H1 (cell line): Measurements from ENCODE around the gene MGMT. TPM values are rescaled to one million over a fixed set of nuclear protein-coding genes. Genes with fewer than 3 reads are reported as not detected.

ENCODE experiments used
- CTCF ChIA-PET: fragments of 300-600 bp; sonication (Branson Sonifier 250); formaldehyde crosslinking; loops from one replicate; lab custom pipeline; 2021; ENCODE audit not compliant: partially characterized antibody; lab: Charles Lee
- POLR2A ChIA-PET: fragments of 300-600 bp; sonication (Branson Sonifier 250); formaldehyde crosslinking; loops from one replicate; lab custom pipeline; 2021; ENCODE audit warnings: inconsistent platforms; ENCODE audit not compliant: partially characterized antibody; lab: Charles Lee
- DNase-seq, 2 experiments: peaks; one replicate each; pipeline versions ENCODE4 v3.0.0 to v3.0.0-alpha.2; 2010 to 2022; ENCODE audit warnings: low spot score in 2 of 2, low read depth in 1 of 2, mixed read lengths in 1 of 2
- FAIRE-seq: peaks from 2 replicates; lab custom pipeline; 2011; peaks lifted over from hg19 to GRCh38; lab: Jason Lieb, UNC
- H2AFZ ChIP-seq: 2 replicates; pipeline ENCODE4 v1.8.1; 2012; ENCODE audit warnings: low read length, inconsistent platforms
- H2AK5ac ChIP-seq: 2 replicates; pipeline ENCODE4 v1.6.1; 2013; ENCODE audit warnings: low read depth, low read length
- H2BK120ac ChIP-seq: replicated peaks from 2 replicates; pipeline ENCODE3; 2013; ENCODE audit warnings: low read depth, low read length, inconsistent platforms
- H2BK12ac ChIP-seq: 2 replicates; pipeline ENCODE4 v1.6.1; 2013; ENCODE audit warnings: low read depth, low read length
- H2BK15ac ChIP-seq: 2 replicates; pipeline ENCODE4 v1.6.1; 2013; ENCODE audit warnings: low read length
- H2BK20ac ChIP-seq: 2 replicates; pipeline ENCODE4 v1.6.1; 2013; ENCODE audit warnings: low read length
- H2BK5ac ChIP-seq: 2 replicates; pipeline ENCODE4 v1.6.1; 2013; ENCODE audit warnings: low read depth, low read length
- H3K14ac ChIP-seq: 2 replicates; pipeline ENCODE4 v1.6.1; 2013; ENCODE audit warnings: inconsistent platforms; ENCODE audit not compliant: insufficient read length
- H3K18ac ChIP-seq: 2 replicates; pipeline ENCODE4 v1.6.1; 2013; ENCODE audit warnings: low read length; ENCODE audit errors: extremely low read depth
- H3K23ac ChIP-seq: 2 replicates; pipeline ENCODE4 v1.6.1; 2013; ENCODE audit warnings: inconsistent platforms; ENCODE audit not compliant: insufficient read length
- H3K23me2 ChIP-seq: 2 replicates; pipeline ENCODE4 v1.6.1; 2013; ENCODE audit warnings: low read depth, low read length
- H3K27ac ChIP-seq: 2 replicates; pipeline ENCODE4 v1.6.1; 2011; ENCODE audit warnings: low read depth, low read length, inconsistent platforms
- H3K27me3 ChIP-seq, 4 experiments: replicated peaks in 1 of 4; 1 replicate in 1 of 4; 2 replicates in 3 of 4; pipeline versions ENCODE4 v1.6.1 to v1.8.1; 2011 to 2013; ENCODE audit warnings: low read length in 3 of 4, mild to moderate bottlenecking in 3 of 4, inconsistent platforms in 2 of 4, mixed read lengths in 2 of 4, moderate library complexity in 1 of 4; ENCODE audit not compliant: control insufficient read depth in 3 of 4, insufficient read depth in 3 of 4; ENCODE audit errors: extremely low read depth in 1 of 4
- H3K36me3 ChIP-seq, 4 experiments: 2 replicates each; pipeline versions ENCODE4 v1.6.1 to v1.8.1; 2011 to 2013; ENCODE audit warnings: mild to moderate bottlenecking in 4 of 4, low read length in 3 of 4, moderate library complexity in 2 of 4, control low read depth in 1 of 4, inconsistent platforms in 1 of 4; ENCODE audit not compliant: insufficient read depth in 4 of 4, control insufficient read depth in 2 of 4
- H3K4ac ChIP-seq: replicated peaks from 2 replicates; pipeline ENCODE3; 2013; ENCODE audit warnings: low read length, low read depth, mixed read lengths, inconsistent platforms; ENCODE audit not compliant: insufficient read length
- H3K4me1 ChIP-seq, 4 experiments: replicated peaks in 1 of 4; 1 replicate in 1 of 4; 2 replicates in 3 of 4; pipeline versions ENCODE4 v1.6.1 to v1.8.1; 2011 to 2013; ENCODE audit warnings: low read length in 3 of 4, inconsistent platforms in 2 of 4, mixed read lengths in 1 of 4; ENCODE audit not compliant: insufficient read depth in 4 of 4, control insufficient read depth in 3 of 4
- H3K4me2 ChIP-seq, 2 experiments: 2 replicates each; pipeline versions ENCODE4 v1.6.1 to v1.8.1; 2011 to 2013; ENCODE audit warnings: low read depth in 2 of 2, low read length in 2 of 2, control low read depth in 1 of 2, inconsistent platforms in 1 of 2, mild to moderate bottlenecking in 1 of 2; ENCODE audit not compliant: insufficient read depth in 1 of 2
- H3K4me3 ChIP-seq, 4 experiments: fragments of 200-600, 300-600 bp in 1 of 4; sonication (generic), shearing (Covaris generic), sonication (Bioruptor Twin) in 1 of 4; 2 replicates each; pipeline versions ENCODE4 v1.5.1 to v1.8.1; 2011 to 2016; ENCODE audit warnings: low read length in 4 of 4, low read depth in 3 of 4, control low read depth in 2 of 4, inconsistent platforms in 2 of 4, mild to moderate bottlenecking in 2 of 4, mixed read lengths in 1 of 4, moderate library complexity in 1 of 4; ENCODE audit not compliant: insufficient read depth in 2 of 4; ENCODE audit errors: extremely low read depth in 1 of 4
- H3K56ac ChIP-seq: replicated peaks from 2 replicates; pipeline ENCODE3; 2013; ENCODE audit warnings: low read depth, mild to moderate bottlenecking, mixed read lengths, low read length, inconsistent platforms; ENCODE audit not compliant: insufficient read length
- H3K79me1 ChIP-seq: 2 replicates; pipeline ENCODE4 v1.6.1; 2013; ENCODE audit warnings: low read depth, low read length, control low read depth
- H3K79me2 ChIP-seq, 2 experiments: 2 replicates each; pipeline versions ENCODE4 v1.6.1 to v1.8.1; 2012 to 2013; ENCODE audit warnings: low read length in 2 of 2, mild to moderate bottlenecking in 2 of 2, inconsistent platforms in 1 of 2; ENCODE audit not compliant: insufficient read depth in 2 of 2, control insufficient read depth in 1 of 2
- H3K9ac ChIP-seq, 4 experiments: replicated peaks in 1 of 4; 1 replicate in 1 of 4; 2 replicates in 3 of 4; pipeline versions ENCODE4 v1.6.1 to v1.8.1; 2011 to 2013; ENCODE audit warnings: low read depth in 3 of 4, low read length in 3 of 4, control low read depth in 2 of 4, mild to moderate bottlenecking in 2 of 4, moderate library complexity in 2 of 4, inconsistent platforms in 1 of 4; ENCODE audit errors: extremely low read depth in 1 of 4
- H3K9me3 ChIP-seq, 2 experiments: 2 replicates each; pipeline versions ENCODE4 v1.6.1 to v1.8.1; 2012 to 2013; ENCODE audit warnings: mild to moderate bottlenecking in 2 of 2, moderate library complexity in 2 of 2, control low read depth in 1 of 2, inconsistent platforms in 1 of 2, low read depth in 1 of 2, low read length in 1 of 2, mixed read lengths in 1 of 2; ENCODE audit not compliant: insufficient read depth in 2 of 2
- H4K20me1 ChIP-seq, 2 experiments: replicated peaks in 1 of 2; 2 replicates each; pipeline versions ENCODE3 to v1.8.1; 2011 to 2013; ENCODE audit warnings: inconsistent platforms in 2 of 2, low read length in 2 of 2, mild to moderate bottlenecking in 1 of 2; ENCODE audit not compliant: insufficient read depth in 2 of 2, control insufficient read depth in 1 of 2
- H4K5ac ChIP-seq: 2 replicates; pipeline ENCODE4 v1.6.1; 2013; ENCODE audit warnings: low read length, low read depth, mixed read lengths, inconsistent platforms; ENCODE audit not compliant: insufficient read length
- H4K8ac ChIP-seq: 2 replicates; pipeline ENCODE4 v1.8.0; 2013; ENCODE audit warnings: mild to moderate bottlenecking, moderate library complexity, low read length, inconsistent platforms; ENCODE audit not compliant: insufficient read depth; ENCODE audit errors: extremely low read depth
- H4K91ac ChIP-seq: replicated peaks from 2 replicates; pipeline ENCODE3; 2013; ENCODE audit warnings: low read length, mixed read lengths, inconsistent platforms; ENCODE audit not compliant: insufficient read length
- BACH1 ChIP-seq: IDR thresholded peaks from 2 replicates; pipeline ENCODE4 v1.6.1; 2012; ENCODE audit warnings: low read length, improper control_type of control experiment
- CTCF ChIP-seq, 3 experiments: IDR thresholded peaks; 1 replicate in 2 of 3; 2 replicates in 1 of 3; pipeline versions ENCODE4 v1.5.1 to v1.6.1; 2011; ENCODE audit warnings: low read length in 3 of 3, mild to moderate bottlenecking in 3 of 3, inconsistent platforms in 2 of 3, low read depth in 1 of 3, moderate library complexity in 1 of 3; ENCODE audit not compliant: insufficient read depth in 1 of 3; ENCODE audit errors: control extremely low read depth in 1 of 3
- EZH2 ChIP-seq: fragments of 200-600 bp; sonication (generic); IDR thresholded peaks from 2 replicates; pipeline ENCODE4 v1.7.1; 2012; ENCODE audit warnings: low read depth, mild to moderate bottlenecking, moderate library complexity, low read length, inconsistent platforms; ENCODE audit not compliant: severe bottlenecking
- KDM4A ChIP-seq: IDR thresholded peaks from one replicate; pipeline ENCODE4 v1.7.1; 2012; ENCODE audit warnings: low read depth, mild to moderate bottlenecking, moderate library complexity, low read length, inconsistent platforms; ENCODE audit not compliant: severe bottlenecking
- MAFK ChIP-seq: IDR thresholded peaks from 2 replicates; pipeline ENCODE4 v1.6.1; 2012; ENCODE audit warnings: low read depth, mild to moderate bottlenecking, improper control_type of control experiment, low read length
- RXRA ChIP-seq: IDR thresholded peaks from 2 replicates; pipeline ENCODE4 v1.6.1; 2011; ENCODE audit warnings: low read depth, mild to moderate bottlenecking, low read length, moderate library complexity; ENCODE audit not compliant: insufficient read depth
- SP1 ChIP-seq: IDR thresholded peaks from 2 replicates; pipeline ENCODE4 v1.6.1; 2011; ENCODE audit warnings: low read depth, low read length
- SUZ12 ChIP-seq: fragments of 200-600 bp; sonication (generic); IDR thresholded peaks from 2 replicates; pipeline ENCODE4 v1.6.1; 2012; ENCODE audit warnings: mild to moderate bottlenecking, inconsistent platforms, low read length, moderate library complexity, mixed read lengths
- TAF1 ChIP-seq: IDR thresholded peaks from 2 replicates; pipeline ENCODE4 v1.6.1; 2011; ENCODE audit warnings: mild to moderate bottlenecking, low read depth, low read length
- TBP ChIP-seq: IDR thresholded peaks from 2 replicates; pipeline ENCODE4 v1.6.1; 2011; ENCODE audit warnings: low read depth, low read length, improper control_type of control experiment
- YY1 ChIP-seq: IDR thresholded peaks from 2 replicates; pipeline ENCODE4 v1.6.1; 2011; ENCODE audit warnings: low read depth, mild to moderate bottlenecking, low read length
- WGBS, 2 experiments: shearing (Covaris generic) in 1 of 2; methylation state at CpG; one replicate each; pipeline versions ENCODE4 v1.1.6 to v1.1.7; 2013 to 2015; ENCODE audit warnings: low lambda C conversion rate in 2 of 2, mixed read lengths in 2 of 2, inconsistent platforms in 1 of 2, low coverage in 1 of 2, missing lambda C conversion rate in 1 of 2; ENCODE audit not compliant: insufficient replicate concordance in 2 of 2, insufficient coverage in 1 of 2, insufficient read length in 1 of 2; ENCODE audit errors: extremely low coverage in 1 of 2, missing lambda C conversion rate in 1 of 2; 5-methylcytosine and 5-hydroxymethylcytosine counted together
- polyA plus RNA-seq, 7 experiments: library from polyadenylated mRNA; depleted of rRNA in 3 of 7; stranded (reverse) in 5 of 7; unstranded in 2 of 7; fragments of >200 nt in 5 of 7; fragments of 200-250 nt in 2 of 7; gene quantifications; 1 replicate in 5 of 7; 2 replicates in 1 of 7; 4 replicates in 1 of 7; pipeline versions ENCODE4 v1.2.1 to v1.2.3, GENCODE V29; 2011 to 2013; ENCODE audit warnings: missing spikeins in 2 of 7, mixed read lengths in 2 of 7
- total RNA-seq: library from RNA; stranded (reverse); fragmentation: NEBNext Ultra II Directional; extraction: Animal tissue kit (Norgen Biotek cat#: 25700); gene quantifications from 2 replicates; pipeline ENCODE4 v1.2.1, GENCODE V29; 2021

MGMT gene
- total and polyA plus RNA-seq, 2 of the 8 experiments (the other 6 are each of a cell fraction or from before 2014, with no cell fraction given), result 9.9 to 10.7 TPM

- no peak overlapping the region for H3K56ac ChIP-seq
- H3K4me3 ChIP-seq, result no peak overlapping the region
- POLR2A ChIA-PET, result no interaction called here
- no peak for FAIRE-seq
- H3K4me1 ChIP-seq, result peaks cover 0 to 11% (median 8%) of the 10 kb centered on the region in 4 experiments; a peak in 6 of 7 replicates
- no peak overlapping the region for H2BK120ac ChIP-seq
- no peak overlapping the region for H3K23ac ChIP-seq
- no peaks in the 10 kb centered on the region for H3K27me3 ChIP-seq
- no peak overlapping the region for H2BK12ac ChIP-seq
- no peak overlapping the region for H4K91ac ChIP-seq
- no peak overlapping the region for H2AK5ac ChIP-seq
- WGBS, 2 experiments, result 92% methylated on average over 25 of the region's 26 CpGs; no CpG with 5 or more reads in 1 of the 2 experiments
- H3K36me3 ChIP-seq, result no peaks in the 10 kb centered on the region
- no peak overlapping the region for H3K9ac ChIP-seq
- DNase-seq, result no peak
- no peaks in the 10 kb centered on the region for H3K23me2 ChIP-seq
- no peak overlapping the region for H3K14ac ChIP-seq
- no peak overlapping the region for H3K4me2 ChIP-seq
- H4K8ac ChIP-seq, result no peak overlapping the region; the same call in 1 of the 2 replicates
- H3K4ac ChIP-seq, result no peak overlapping the region
- no peak overlapping the region for H2BK20ac ChIP-seq
- H2AFZ ChIP-seq, result no peak overlapping the region
- no peak overlapping the region for H3K27ac ChIP-seq
- no peaks in the 10 kb centered on the region; the same call in 1 of the 2 replicates for H3K79me1 ChIP-seq
- peaks cover 0 to 3% of the 10 kb centered on the region in 2 experiments; a peak in 1 of 4 replicates for H3K9me3 ChIP-seq
- no peaks in the 10 kb centered on the region; a peak in 1 of 4 replicates for H3K79me2 ChIP-seq
- H4K5ac ChIP-seq, result no peak overlapping the region
- no peak overlapping the region for H3K18ac ChIP-seq
- CTCF ChIA-PET, result interaction anchor here (0.6 to 0.9 kb wide), 2 partner anchors 20 to 136 kb away, joined by 3 read pairs; no protein-coding TSS in a partner anchor
- H2BK15ac ChIP-seq, result no peak overlapping the region
- H4K20me1 ChIP-seq, result no peaks in the 10 kb centered on the region
- H2BK5ac ChIP-seq, result no peak overlapping the region
- TF ChIP-seq EZH2 (no peak), KDM4A (no peak), SP1 (no peak), RXRA (no peak), TBP (no peak), TAF1 (no peak), YY1 (no peak), CTCF (IDR thresholded peaks at IDR 0.05; ENCODE audit: control extremely low read depth in 1 of 3, insufficient read depth in 1 of 3, low read depth in 1 of 3, low read length in 3 of 3) (no peak), SUZ12 (no peak), MAFK (no peak), BACH1 (no peak)
Measured at GRCh38 chr10:129520440-129521080, 53.5 kb downstream of the MGMT start.
